ENCODE results near the gene BLVRA.

Gene BLVRA

DNA sequence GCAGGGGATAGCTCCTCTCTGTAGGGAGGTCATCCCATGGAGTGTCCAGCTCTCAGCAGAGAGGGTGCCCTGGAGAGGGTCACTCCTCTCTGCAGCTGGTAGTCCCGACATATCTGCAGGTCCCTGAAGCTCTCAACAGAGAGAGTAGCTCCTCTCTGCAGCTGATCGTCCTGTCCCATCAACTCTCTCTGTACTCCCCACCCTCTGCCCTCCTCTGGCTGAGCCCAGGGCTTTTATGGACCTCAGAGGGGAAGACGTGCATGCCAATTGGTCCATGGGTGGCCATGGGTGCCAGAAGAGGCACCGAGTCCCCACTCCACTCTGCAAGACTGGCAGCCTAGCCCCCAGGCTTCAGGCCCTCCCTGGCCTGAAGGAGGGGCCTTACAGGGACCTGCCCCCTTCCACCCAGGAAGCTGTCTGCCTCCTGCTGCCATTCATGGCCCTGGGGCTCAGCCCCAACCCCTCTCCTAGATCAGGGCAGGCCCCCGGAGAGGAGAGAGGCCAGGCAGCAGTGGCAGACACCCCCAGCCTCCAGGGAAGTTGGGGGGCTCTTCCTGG, 9.0 kb upstream of the BLVRA start:
- no peak for DNase-seq (ENCODE audit: low read depth)

DNA sequence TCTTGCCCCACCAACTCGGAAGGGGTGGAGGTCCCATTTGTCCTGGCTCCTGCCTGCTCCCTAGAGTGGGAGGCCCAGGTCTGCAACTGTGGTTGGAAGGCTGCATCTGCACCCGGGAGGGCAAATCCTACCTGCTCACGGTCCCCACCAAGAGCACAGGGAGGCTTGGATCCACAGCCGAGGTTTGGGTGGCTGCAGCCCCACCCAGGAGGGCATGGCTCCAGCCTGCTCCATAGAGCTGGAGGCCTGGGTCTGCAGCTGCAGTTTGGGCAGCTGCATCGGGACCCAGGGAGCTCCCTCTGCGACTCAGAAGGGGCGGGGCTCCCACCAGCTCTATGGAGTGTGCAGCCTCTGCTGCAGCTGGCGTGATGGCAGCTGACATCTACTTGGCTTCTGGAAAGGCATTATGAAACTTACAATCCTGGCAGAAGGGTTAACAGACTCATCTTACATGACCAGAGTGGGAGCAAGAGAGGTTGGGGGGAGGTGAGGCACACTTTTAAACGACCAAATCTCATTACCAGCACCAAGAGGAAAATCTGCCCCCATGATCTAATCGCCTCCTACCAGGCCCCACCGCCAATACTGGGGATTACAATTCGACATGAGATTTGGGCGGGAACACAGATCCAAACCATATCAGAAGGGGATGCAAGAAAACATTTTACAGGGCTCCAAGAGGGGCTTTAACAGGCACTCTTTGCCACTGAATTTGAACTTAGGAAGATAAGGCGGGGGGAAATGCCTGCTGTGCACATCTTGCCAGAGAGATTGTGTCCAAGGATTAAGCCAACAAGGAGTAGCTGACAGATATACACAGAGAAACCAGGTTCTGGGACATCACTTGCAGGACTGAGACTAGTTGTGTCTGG, 8.2 kb upstream of the BLVRA start:
- no peak for DNase-seq (ENCODE audit: low read depth)

DNA sequence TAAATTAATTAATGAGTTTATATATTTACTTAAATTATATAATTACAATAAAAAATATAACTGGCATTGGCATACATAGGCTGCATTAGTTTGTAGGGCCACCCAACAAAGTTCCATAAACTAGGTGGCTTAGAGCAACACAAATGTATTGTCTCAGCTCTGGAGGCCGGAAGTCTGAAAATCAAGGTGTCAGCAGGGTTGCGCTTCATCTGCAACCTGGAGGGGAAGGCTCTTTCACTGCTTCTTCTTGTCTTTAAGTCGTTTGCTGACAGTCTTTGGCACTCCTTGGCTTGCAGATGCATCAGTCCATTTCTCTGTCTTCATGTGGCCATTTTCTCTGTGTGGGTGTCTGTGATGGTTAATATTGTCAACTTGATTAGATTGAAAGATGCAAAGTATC, 6.1 kb upstream of the BLVRA start:
- no peak for DNase-seq (ENCODE audit: low read depth)

DNA sequence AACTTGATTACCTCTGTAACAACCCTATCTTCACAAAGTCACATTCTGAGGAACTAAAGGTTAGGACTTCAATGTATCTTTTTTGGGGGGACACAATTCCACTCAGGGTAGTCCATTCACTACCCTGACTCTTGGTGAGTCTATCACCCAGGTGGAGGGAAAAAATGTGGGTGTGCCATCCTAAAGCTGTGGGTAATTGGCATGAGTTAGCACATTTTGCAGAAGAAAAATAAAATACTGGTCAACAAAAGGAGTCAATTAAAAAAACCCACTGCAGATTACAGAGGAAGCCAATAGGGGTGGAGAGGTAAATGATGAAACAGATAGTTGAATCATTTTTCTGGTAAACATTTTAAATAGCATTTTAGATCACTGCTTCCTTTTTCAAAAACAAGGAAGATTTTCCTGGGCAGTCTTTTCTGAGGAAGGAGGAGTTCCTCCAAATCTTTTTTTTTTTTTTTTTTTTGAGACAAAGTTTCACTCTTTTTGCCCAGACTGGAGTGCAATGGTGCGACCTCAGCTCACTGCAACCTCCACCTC, 5.1 kb upstream of the BLVRA start:
- no peak for DNase-seq (ENCODE audit: low read depth)

DNA sequence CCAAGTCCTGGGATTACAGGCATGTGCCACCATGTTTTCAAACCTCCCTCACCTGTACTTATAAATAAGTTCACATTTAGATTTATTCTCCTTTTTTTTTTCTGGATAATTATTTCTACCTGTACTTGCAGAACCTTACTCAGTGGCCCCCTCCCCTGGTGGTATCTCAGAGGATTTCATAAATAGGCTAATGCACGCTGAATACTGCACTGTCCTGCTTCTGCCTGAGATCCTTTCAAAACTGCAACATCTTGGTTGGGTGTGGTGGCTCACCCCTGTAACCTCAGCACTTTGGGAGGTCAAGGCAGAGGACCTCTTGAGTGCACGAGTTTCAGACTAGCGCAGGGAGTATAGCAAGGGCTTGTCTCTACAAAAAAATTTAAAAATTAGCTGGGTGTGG, 4.6 kb upstream of the BLVRA start:
- DNase-seq (ENCODE audit: low read depth), result no peak

DNA sequence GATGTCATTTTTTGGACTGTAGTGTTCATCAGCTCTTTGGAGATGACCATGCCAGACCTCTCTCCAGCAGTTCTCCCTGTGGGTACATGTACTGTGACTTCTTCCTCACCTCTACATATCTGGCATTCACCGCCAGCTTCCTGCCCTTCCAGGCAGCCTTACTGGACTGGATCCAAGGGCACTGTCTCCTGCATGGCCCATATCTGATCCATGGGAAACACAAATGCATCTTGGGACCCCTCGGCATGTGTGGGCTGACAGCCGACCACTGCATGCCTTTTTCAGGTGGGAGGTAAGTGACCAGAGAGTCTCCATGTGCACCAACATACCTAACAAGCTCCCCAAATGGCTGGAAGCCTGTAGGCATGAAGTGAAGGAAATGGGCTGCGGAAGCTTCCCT, 3.9 kb upstream of the BLVRA start:
- no peak for DNase-seq (ENCODE audit: low read depth)

DNA sequence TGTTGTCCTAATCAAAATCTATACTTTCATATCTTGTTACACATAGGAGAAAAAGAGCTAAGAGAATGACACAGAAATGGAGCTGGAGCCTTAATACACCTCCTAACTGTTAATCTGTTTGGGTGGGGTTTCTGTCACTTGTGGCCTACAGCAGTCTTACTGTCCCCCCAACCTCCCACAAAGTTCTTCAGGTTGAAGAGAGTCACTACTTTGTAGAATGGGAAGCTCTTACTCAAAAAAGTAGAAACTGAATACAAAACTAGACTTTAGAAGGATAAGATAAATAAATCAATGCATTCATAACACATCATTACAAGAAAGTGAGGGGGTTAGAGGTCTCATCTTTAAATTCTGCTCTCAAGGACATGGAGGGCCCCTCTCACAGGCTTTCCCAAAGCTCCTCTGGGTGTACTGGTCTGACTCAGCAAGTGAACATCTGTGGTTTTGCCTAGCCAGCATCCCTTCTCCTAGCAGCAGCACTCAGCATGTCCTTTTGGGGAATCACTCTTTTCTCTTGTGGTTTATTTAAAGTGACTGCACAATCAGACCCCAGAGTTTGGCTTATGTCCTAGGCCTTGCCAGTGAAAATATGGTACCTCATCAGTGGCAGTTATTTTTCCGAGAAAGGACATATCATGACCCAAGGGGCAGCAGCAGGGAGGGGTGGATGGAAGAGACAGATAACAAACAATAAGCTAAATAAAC, 2.0 kb upstream of the BLVRA start:
- DNase-seq (ENCODE audit: low read depth), result no peak

DNA sequence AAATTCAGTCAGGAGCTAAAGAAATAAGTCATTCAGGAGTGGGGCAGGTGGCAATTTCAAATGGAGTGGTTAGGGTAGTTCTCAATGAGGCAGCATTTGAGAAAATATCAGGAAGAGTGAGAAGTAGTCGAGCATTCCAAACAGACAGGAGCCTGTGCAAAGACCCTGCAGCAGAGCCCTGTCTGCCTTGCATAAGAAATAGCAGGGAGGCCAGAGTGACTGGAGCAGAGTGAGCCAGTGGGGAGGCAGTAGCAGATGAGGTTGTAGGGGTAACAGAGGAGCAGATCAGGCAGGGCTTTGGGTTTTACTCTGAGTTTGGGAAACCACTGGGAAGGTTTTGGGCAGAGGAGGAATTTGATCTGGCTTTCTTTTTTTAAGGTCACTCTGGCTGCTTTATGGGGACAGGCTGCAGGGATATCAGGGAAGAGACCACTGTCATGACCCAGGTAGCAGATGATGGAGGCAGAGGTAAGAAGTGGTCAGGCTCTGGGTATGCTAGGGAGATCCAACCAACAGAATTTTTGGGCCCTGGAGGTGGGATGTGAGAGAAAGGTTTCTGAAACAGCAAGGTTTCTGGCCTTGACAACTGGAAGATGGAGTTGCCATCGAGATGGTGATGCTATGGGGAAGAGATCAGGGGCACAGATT, 1.3 kb upstream of the BLVRA start:
- DNase-seq (ENCODE audit: low read depth), result no peak

DNA sequence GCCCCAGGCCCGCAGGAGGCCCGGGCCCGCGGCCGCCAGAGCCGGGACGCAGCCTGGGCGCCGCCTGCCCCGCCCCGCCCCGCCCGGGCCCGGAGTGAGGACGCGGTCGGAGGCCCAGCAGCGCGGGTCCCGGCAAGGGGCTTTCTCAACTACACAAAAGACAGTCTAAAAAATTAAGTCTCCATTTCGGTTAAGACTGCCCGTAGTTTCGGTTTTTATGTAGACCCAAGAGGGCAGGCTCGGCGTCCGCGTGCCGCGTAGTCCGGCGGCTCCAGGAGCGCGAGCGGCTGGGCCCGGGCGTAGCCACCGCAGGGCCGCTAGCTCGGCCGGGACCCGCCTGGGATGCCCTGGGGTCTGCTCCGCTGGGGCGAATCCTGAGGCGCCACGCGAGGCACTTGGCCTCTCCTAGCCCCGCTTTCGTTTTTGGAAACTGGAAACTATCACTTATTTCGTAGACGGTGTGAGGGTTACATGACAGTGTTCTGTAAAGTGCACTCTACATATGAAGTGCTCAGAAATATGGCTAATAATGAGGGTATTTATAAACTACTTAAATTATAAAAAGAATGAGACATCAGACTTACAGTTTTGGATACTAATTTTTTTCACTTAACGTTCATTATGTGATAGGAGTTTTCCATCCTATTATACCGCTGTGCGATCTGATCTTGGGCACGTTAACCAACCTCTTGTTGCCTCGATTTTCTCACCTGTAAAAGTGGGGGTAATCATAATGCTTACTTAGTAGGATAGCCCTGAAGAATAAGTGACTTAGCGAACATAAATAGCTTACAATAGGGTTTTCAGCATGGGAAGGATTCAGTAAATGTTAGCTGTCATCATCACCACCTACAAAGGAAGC, 573 bp downstream of the BLVRA start:
- DNase-seq (ENCODE audit: low read depth), result peak; percentile 34

DNA sequence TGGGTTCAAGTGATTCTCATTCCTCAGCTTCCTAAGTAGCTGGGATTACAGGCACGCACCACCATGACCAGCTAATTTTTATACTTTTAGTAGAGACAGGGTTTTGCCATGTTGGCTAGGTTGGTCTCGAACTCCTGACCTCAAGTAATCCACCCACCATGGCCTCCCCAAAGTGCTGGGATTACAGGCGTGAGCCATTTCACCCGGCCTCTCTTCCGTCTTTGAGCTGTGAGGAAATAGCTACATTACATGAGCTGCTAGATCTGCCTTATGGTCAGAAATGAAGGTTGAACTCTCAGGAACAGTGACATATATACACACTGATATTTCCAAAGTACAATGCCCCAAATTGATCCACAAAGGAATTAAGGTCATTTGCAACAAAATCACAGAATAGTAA, 2.4 kb downstream of the BLVRA start:
- DNase-seq (ENCODE audit: low read depth), result no peak

DNA sequence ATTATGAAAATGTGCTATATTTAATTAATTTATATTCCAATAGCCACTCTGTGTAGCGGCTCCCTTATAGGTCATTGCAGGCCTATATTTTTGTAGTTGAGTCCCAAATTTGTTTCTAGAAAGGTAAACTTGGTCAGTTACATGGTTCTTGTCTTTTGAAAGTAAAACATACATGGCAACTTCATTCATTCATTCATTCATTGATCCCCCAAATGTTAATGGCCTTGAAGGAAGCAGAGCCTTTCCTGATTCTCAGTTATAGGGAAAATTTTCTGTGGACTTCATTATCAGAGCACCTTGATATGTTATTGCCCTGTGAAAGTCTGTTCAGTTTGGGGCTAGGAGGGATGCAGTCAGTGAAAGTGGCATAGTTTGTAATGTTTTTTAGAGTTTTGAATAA, 2.9 kb downstream of the BLVRA start:
- DNase-seq (ENCODE audit: low read depth), result no peak

DNA sequence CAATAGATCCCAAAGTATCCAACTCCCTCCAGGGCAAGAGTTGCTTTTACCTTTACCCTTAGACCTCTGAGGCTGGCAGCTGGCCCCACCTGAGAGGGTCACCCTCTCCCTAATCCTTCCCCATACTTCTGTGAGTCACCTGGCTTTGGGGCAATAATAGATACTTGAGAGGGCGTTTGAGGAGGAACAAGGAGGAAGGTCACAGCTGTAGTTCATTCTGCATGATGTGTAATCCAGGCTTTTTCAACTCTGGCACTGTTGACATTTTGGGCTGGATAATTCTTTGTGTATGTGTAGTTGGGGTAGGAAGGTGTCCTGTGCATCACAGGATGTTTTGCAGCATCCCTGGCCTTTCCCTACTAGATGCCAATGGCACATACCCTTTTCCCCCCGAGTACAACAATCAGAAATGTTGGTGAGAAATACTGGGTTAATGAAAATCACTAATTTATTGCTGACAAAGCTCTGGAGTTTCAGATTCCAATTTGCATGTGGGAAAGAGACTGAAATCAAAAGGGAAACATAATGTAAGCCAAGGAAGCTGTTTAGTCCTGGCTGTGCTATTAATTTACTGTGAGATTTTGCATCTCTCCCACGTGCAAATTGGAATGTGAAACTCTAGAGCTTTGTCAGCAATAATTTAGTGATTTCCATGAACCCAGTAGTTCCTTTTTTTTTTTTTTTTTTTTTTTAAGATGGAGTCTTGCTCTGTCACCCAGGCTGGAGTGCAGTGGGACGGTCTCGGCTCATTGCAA, 3.6 kb downstream of the BLVRA start:
- no peak for DNase-seq (ENCODE audit: low read depth)

DNA sequence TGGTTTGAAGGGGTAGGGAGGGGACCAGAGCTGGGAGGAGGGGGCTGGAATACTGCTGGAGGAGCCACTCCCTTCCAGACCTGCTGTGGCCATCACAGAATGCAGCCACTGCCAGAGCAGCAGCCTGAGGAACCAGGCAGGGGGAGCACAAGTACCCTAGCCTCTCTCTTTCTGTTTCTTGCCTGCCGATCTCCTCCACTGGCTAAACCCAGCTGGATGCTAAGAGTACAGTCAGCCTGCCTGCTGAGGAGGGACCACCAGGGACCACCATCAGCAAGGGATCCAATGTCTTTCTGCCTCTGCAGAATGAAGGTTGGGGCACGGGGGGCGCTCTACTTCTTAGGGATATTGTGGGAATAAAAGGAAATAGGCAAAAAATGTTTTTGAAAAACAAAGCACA, 4.7 kb downstream of the BLVRA start:
- DNase-seq (ENCODE audit: low read depth), result no peak

DNA sequence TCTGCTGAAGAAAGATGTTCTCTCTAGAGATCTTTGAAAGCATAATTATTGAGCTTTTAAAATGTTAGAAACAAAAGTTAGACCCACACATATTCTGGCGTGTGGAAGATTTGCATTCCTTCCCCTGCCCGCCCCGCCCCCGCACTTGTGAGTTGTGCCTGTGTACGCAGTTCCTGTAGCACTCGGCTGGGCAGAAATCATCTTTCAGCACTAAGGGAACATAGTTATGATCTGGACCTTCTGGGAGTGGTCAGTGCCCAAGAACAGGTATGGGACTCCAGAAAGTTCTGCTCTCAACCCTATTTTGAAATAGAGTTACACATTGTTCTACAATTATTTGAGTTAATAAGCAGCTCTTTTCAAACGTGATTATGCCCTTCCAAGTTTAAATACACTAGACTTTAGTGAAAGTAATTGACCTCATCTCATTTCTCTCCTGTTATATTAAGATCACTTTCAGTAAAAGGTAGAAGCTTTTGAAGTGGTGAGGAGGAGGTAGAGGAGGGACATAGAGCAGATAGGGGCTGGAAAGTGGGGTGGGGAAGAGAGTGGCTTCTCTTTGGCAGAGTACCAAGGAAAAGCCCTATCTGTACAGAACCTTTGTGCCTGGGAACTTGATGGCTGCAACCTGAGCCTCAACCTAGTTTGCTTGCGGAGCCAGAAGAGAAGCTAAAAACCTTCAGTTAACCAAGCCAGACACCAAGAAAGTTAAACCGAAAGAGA, 5.7 kb downstream of the BLVRA start:
- peak; percentile 9 for DNase-seq (ENCODE audit: low read depth)

DNA sequence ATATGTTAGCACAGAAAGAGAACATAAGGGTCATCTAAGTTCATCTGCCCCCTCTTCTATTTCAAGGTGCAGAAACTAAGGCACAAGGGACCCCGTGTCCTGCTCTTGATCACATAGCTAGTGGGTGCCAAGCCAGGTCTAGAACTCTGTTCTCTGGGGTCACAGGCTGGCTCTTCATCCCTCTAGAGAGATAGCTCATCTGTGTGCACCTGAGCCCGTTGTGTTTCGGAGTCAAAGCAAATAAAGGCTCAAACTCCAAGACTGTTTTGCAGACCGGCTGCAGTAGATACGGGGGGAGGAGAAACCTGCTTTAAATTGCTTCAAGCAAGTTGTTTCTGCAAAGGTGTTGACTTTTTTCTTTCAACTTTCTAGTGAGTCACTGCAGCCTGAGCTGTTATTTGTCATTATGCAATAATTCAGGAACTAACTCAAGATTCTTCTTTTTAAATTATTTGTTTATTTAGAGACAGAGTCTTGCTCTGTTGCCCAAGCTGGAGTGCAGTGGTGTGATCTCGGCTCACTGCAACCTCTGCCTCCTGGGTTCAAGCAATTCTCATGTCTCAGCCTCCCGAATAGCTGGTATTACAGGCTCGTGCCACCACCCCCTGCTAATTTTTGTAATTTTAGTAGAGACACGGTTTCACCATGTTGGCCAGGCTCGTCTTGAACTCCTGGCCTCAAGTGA, 6.5 kb downstream of the BLVRA start:
- no peak for DNase-seq (ENCODE audit: low read depth)

DNA sequence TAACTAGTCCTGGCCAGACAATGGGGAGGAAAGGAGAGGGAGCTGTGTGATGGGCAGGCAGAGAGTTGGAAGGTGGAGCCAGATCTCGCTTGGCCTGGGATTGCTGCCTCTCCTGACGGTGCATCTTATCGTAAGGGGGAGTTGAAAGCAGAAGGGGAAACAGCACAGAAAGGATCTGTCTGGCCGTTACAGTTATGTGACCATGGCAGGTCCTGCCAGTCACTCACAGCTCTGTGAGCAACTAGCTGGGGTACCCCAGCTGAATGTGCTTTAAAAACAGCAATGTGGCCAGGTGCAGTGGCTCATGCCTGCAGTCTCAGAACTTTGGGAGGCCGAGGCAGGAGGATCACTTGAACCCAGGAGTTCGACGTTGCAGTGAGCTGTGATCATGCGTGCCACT, 8.1 kb downstream of the BLVRA start:
- no peak for DNase-seq (ENCODE audit: low read depth)

DNA sequence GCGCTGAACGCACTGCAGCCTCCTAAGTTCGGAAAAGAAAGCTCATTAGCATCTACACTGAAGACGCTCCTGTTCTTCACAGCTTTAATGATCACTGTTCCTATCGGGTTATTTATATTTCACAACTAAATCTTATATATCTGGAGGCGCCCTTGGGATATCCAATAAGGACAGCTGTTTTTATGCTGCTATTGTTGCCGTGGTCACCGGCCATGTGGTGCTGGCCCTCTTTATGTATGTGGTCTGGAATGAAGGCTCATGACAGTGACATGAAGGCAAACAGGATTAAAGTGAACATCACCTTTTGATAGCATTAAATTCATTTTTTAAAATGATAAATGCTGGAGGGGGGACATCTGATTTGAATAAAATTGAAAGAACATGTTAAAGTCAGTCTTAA, 8.8 kb downstream of the BLVRA start:
- DNase-seq (ENCODE audit: low read depth), result no peak

DNA sequence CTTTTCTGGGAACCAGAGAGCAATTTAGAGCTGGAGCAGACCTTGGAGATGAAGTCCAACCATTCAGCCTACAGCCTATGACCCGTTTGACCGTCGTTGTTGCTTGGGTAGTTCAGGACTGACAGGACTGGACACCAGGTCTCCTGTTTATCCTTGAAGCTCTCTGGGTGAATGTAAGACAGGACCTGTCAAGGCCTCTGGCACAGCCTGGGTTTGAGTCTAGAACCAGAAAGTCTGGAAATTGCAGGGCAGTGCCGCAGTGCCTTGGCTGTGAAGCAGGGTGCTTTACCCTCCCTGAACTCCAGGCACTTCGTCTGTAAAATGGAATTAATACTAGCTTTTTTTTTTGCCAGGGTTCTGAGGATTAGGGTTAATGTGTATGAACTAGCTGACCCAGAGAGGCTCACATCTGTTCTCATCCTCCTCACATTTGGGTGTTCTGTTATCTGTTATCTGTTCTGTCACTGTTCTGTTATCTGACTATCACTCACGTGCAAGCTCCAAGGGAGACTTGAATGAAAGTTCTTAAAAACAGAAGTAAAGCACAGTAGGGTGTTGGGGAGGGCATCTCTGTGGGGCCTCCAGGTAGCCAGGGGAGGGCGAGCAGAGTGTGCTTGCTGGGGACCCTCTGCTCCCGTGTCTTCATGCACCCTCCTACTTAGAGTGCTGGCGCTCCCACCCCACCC, 9.9 kb downstream of the BLVRA start:
- no peak for DNase-seq (ENCODE audit: low read depth)

DNA sequence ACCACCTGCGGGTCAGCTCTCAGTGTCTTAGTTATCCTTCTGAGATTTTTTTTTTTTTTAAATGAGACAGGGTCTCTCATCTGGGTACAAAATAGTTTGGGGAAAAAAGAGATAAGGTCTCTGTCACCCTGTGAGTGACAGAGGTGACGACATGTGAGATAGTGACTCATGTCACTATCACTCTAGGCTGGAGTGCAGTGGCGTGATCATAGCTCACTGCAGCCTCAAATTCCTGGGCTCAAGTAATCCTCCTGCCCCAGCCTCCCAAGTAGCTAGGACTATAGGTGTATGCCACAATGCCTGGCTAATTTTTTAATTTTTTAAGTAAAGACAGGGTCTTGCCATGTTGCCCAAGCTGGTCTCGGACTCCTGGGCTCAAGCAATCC, 10.4 kb downstream of the BLVRA start:
- DNase-seq (ENCODE audit: low read depth), result no peak
